Neural progenitor cell (in vitro differentiated cells): ENCODE data around the gene SLC6A13. TPM values are rescaled to one million over a fixed set of nuclear protein-coding genes. Genes with fewer than 3 reads are reported as not detected.

ENCODE experiments used
- DNase-seq: peaks from one replicate; pipeline ENCODE4 v3.0.0-alpha.2; 2016; ENCODE audit warnings: low spot score
- H2AFZ ChIP-seq: fragments of 200-600 bp; sonication (generic); replicated peaks from 2 replicates; pipeline ENCODE4 v1.6.1; 2016; ENCODE audit warnings: antibody characterized with exemption
- H3F3A ChIP-seq: fragments of 200-600 bp; sonication (generic); 2 replicates; pipeline ENCODE4 v1.6.1; 2016; ENCODE audit warnings: antibody characterized with exemption, low read depth
- H3K27ac ChIP-seq: fragments of 200-600 bp; sonication (generic); 2 replicates; pipeline ENCODE4 v1.5.1; 2016; ENCODE audit warnings: mild to moderate bottlenecking
- H3K27me3 ChIP-seq: fragments of 200-600 bp; sonication (generic); 2 replicates; pipeline ENCODE4 v1.6.1; 2016; ENCODE audit warnings: mild to moderate bottlenecking, moderate library complexity
- H3K36me3 ChIP-seq: fragments of 200-600 bp; sonication (generic); 2 replicates; pipeline ENCODE4 v1.5.1; 2016
- H3K4me1 ChIP-seq: fragments of 200-600 bp; sonication (generic); 2 replicates; pipeline ENCODE4 v1.6.1; 2016; ENCODE audit warnings: mixed run types
- H3K4me2 ChIP-seq: fragments of 200-600 bp; sonication (generic); 2 replicates; pipeline ENCODE4 v1.6.1; 2016
- H3K4me3 ChIP-seq: fragments of 200-600 bp; sonication (generic); 2 replicates; pipeline ENCODE4 v1.5.1; 2016
- H3K79me2 ChIP-seq: fragments of 200-600 bp; sonication (generic); 2 replicates; pipeline ENCODE4 v1.6.1; 2016; ENCODE audit warnings: low read depth
- H3K9ac ChIP-seq: fragments of 200-600 bp; sonication (generic); 2 replicates; pipeline ENCODE4 v1.6.1; 2016
- H3K9me3 ChIP-seq: fragments of 200-600 bp; sonication (generic); 2 replicates; pipeline ENCODE4 v1.5.1; 2016; ENCODE audit warnings: low read depth
- H4K20me1 ChIP-seq: fragments of 200-600 bp; sonication (generic); 2 replicates; pipeline ENCODE4 v1.6.1; 2016; ENCODE audit warnings: low read depth
- H3K27ac Mint-ChIP-seq: 3 replicates; pipeline ENCODE4 v1.8.0; 2021; ENCODE audit warnings: mixed read lengths
- H3K27me3 Mint-ChIP-seq: 2 replicates; pipeline ENCODE4 v1.8.0; 2022; ENCODE audit warnings: low read depth, mild to moderate bottlenecking, inconsistent platforms, moderate library complexity, mixed read lengths; ENCODE audit not compliant: insufficient read depth
- H3K36me3 Mint-ChIP-seq: 3 replicates; pipeline ENCODE4 v1.8.0; 2021; ENCODE audit warnings: mixed read lengths
- H3K4me1 Mint-ChIP-seq: 3 replicates; pipeline ENCODE4 v1.8.0; 2021; ENCODE audit warnings: mixed read lengths
- H3K4me3 Mint-ChIP-seq: 3 replicates; pipeline ENCODE4 v1.8.0; 2021; ENCODE audit warnings: mild to moderate bottlenecking, moderate library complexity, mixed read lengths
- H3K9me3 Mint-ChIP-seq: 3 replicates; pipeline ENCODE4 v1.8.0; 2020; ENCODE audit warnings: mixed read lengths
- EZH2 ChIP-seq: fragments of 200-600 bp; sonication (generic); IDR thresholded peaks from 2 replicates; pipeline ENCODE4 v1.6.1; 2017; ENCODE audit warnings: antibody characterized with exemption, mild to moderate bottlenecking, moderate library complexity
- EZH2phosphoT487 ChIP-seq: fragments of 200-600 bp; sonication (generic); IDR thresholded peaks from 2 replicates; pipeline ENCODE4 v1.6.1; 2017; ENCODE audit warnings: antibody characterized with exemption
- total RNA-seq: library from RNA; depleted of rRNA; stranded (reverse); fragments of >200 nt; gene quantifications from 2 replicates; pipeline ENCODE4 v1.2.3, GENCODE V29; 2015; ENCODE audit warnings: low replicate concordance
- TF ChIP-seq, protein P1 (sequence below): fragments of 200-600 bp; sonication (generic); IDR thresholded peaks from 2 replicates; pipeline ENCODE4 v1.5.1; 2017; ENCODE audit warnings: antibody characterized with exemption, mild to moderate bottlenecking

The SLC6A13 gene
- total RNA-seq, 1 donor from 2014 or later, result not detected

GRCh38 chr12:184811-185575 is 77.6 kb downstream of the SLC6A13 start:
- Mint-ChIP-seq H3K27me3 (peaks cover 15% of the 10 kb centered on the region), H3K4me1 (peaks cover 6% of the 10 kb centered on the region), H3K9me3 (no peaks in the 10 kb centered on the region), H3K27ac (no peak overlapping the region), H3K4me3 (no peak overlapping the region), H3K36me3 (no peaks in the 10 kb centered on the region)
- DNase-seq, result no peak
- no peaks in the 10 kb centered on the region for H3F3A ChIP-seq
- H3K4me3 ChIP-seq, result no peak overlapping the region
- no peaks in the 10 kb centered on the region for H3K9me3 ChIP-seq
- no peak overlapping the region for H3K9ac ChIP-seq
- H3K27ac ChIP-seq, result no peak overlapping the region
- H2AFZ ChIP-seq, result no peak overlapping the region
- peaks cover 32% of the 10 kb centered on the region for H3K27me3 ChIP-seq
- no peak overlapping the region for H3K4me2 ChIP-seq
- H4K20me1 ChIP-seq, result no peaks in the 10 kb centered on the region
- H3K79me2 ChIP-seq, result no peaks in the 10 kb centered on the region
- TF ChIP-seq EZH2, result no peak
- TF ChIP-seq, protein P1, sequence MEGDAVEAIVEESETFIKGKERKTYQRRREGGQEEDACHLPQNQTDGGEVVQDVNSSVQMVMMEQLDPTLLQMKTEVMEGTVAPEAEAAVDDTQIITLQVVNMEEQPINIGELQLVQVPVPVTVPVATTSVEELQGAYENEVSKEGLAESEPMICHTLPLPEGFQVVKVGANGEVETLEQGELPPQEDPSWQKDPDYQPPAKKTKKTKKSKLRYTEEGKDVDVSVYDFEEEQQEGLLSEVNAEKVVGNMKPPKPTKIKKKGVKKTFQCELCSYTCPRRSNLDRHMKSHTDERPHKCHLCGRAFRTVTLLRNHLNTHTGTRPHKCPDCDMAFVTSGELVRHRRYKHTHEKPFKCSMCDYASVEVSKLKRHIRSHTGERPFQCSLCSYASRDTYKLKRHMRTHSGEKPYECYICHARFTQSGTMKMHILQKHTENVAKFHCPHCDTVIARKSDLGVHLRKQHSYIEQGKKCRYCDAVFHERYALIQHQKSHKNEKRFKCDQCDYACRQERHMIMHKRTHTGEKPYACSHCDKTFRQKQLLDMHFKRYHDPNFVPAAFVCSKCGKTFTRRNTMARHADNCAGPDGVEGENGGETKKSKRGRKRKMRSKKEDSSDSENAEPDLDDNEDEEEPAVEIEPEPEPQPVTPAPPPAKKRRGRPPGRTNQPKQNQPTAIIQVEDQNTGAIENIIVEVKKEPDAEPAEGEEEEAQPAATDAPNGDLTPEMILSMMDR, result no peak
- TF ChIP-seq EZH2phosphoT487, result no peak
- no peaks in the 10 kb centered on the region for H3K4me1 ChIP-seq
- H3K36me3 ChIP-seq, result no peaks in the 10 kb centered on the region

DNA sequence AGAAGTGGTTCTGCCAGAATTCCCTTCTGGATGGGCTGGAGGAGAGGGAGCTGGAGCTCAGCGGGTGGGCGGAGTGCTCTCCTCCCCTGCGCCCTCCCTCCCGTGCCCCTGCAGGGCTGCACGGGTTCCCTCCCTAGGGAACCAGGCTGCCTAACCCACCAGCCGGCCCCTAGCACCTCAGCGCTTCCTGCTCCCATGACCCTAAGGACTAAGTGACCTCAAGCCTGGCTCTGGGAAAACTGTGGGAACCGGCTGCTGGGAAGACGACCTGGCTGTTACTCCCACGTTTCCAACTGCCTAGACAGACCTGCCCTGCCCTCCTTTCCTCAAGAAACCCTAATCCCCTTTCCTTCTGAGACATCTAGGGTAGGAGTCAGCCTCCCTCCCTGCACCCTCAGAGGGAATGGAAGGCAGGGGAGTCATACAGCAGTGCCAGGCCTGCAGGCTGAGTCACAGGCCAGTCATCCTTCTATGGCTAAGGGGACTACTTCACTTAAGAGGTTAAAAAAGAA is 80.2 kb downstream of the SLC6A13 start:
- Mint-ChIP-seq H3K27ac (no peak overlapping the region), H3K9me3 (no peaks in the 10 kb centered on the region), H3K4me3 (no peak overlapping the region), H3K36me3 (no peaks in the 10 kb centered on the region), H3K4me1 (peaks cover 9% of the 10 kb centered on the region), H3K27me3 (peaks cover 16% of the 10 kb centered on the region)
- H3F3A ChIP-seq, result no peaks in the 10 kb centered on the region
- no peak overlapping the region for H3K4me2 ChIP-seq
- no peaks in the 10 kb centered on the region for H4K20me1 ChIP-seq
- no peak for DNase-seq
- peaks cover 8% of the 10 kb centered on the region for H3K27me3 ChIP-seq
- TF ChIP-seq, protein P1, result no peak
- peak overlapping the region; percentile 65 for H2AFZ ChIP-seq
- no peaks in the 10 kb centered on the region for H3K4me1 ChIP-seq
- H3K9ac ChIP-seq, result no peak overlapping the region
- H3K79me2 ChIP-seq, result no peaks in the 10 kb centered on the region
- no peaks in the 10 kb centered on the region for H3K36me3 ChIP-seq
- H3K4me3 ChIP-seq, result no peak overlapping the region
- no peak overlapping the region for H3K27ac ChIP-seq
- no peaks in the 10 kb centered on the region for H3K9me3 ChIP-seq

GRCh38 chr12:181921-182320 is 80.7 kb downstream of the SLC6A13 start:
- Histone ChIP-seq H3F3A (no peaks in the 10 kb centered on the region), H4K20me1 (no peaks in the 10 kb centered on the region), H3K9me3 (no peaks in the 10 kb centered on the region), H3K27me3 (peaks cover 2% of the 10 kb centered on the region), H3K36me3 (no peaks in the 10 kb centered on the region), H3K27ac (no peak overlapping the region), H3K4me2 (no peak overlapping the region), H2AFZ (no peak overlapping the region), H3K4me1 (no peaks in the 10 kb centered on the region), H3K4me3 (no peak overlapping the region), H3K79me2 (no peaks in the 10 kb centered on the region), H3K9ac (no peak overlapping the region)
- Mint-ChIP-seq H3K9me3 (no peaks in the 10 kb centered on the region), H3K27ac (no peak overlapping the region), H3K36me3 (no peaks in the 10 kb centered on the region), H3K27me3 (peaks cover 13% of the 10 kb centered on the region), H3K4me3 (no peak overlapping the region), H3K4me1 (peaks cover 9% of the 10 kb centered on the region)
- TF ChIP-seq, protein P1, result no peak
- no peak for TF ChIP-seq EZH2phosphoT487
- no peak for TF ChIP-seq EZH2
- DNase-seq, result no peak
